Loucy (cell line): ENCODE data around the gene BBLN.

Experiments
- CTCF ChIP-seq: fragments of 200-600 bp; sonication (generic); conservative IDR thresholded peaks from 2 replicates; pipeline ENCODE4 v1.5.1; 2014; ENCODE audit warnings: mild to moderate bottlenecking, antibody characterized with exemption, low read length
- EZH2phosphoT487 ChIP-seq: fragments of 200-600 bp; IDR thresholded peaks from 2 replicates; pipeline ENCODE4 v1.6.1; 2018; ENCODE audit warnings: antibody characterized with exemption, mild to moderate bottlenecking, moderate library complexity, borderline replicate concordance

- TF ChIP-seq CTCF (no peak), EZH2phosphoT487 (no peak)
Measured at GRCh38 chr9:128205296-128205944, 45.4 kb downstream of the BBLN start.
